Tongue (tissue), 2 donors: Measurements from ENCODE around the gene ELN. TPM values are rescaled to one million over a fixed set of nuclear protein-coding genes. Genes with fewer than 3 reads are reported as not detected.
A peak's percentile ranks its signal among the peaks of the same experiment; 100 is the strongest.
"Not testable (repeated sequence)": the region's sequence is repeated elsewhere in the genome, so short reads cannot be mapped to it uniquely, and the experiment has no call there.

Experiments
- DNase-seq: peaks from one replicate; pipeline ENCODE4 v3.0.0-alpha.2; 2015
- total RNA-seq: library from RNA; depleted of rRNA; stranded (reverse); fragments of >200 nt; gene quantifications from one replicate; pipeline ENCODE4 v1.2.3, GENCODE V29; 2014

ELN gene
- 208 TPM for total RNA-seq

DNA sequence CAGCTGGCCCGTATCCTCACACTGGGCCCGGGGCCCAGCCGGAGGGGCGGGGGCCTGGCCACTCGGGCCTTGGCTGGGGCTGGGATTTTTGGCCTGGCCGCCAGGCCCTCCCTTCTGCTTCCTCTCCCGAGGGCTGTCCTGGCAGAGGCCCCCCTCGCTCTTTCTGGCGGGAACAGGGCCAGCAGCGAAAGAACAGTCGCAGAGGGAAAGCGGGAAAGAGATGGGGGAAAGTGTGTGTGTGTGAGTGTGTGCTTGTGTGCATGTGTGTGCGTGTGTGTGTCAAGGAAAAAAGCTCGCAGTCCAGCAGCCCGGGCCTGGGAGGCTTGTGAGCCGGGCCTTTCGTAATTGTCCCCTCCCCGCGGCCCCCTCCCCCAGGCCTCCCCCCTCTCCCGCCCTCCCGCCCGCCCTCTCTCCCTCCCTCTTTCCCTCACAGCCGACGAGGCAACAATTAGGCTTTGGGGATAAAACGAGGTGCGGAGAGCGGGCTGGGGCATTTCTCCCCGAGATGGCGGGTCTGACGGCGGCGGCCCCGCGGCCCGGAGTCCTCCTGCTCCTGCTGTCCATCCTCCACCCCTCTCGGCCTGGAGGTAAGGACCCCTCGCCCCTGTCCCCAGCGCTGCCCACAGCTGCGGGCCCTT is at the start of gene ELN:
ELN (plus strand) TSS at position 491 of the 638 bp plus-strand sequence; CDS start at position 506, 15 bp downstream.
- peak; percentile 96 for DNase-seq

DNA sequence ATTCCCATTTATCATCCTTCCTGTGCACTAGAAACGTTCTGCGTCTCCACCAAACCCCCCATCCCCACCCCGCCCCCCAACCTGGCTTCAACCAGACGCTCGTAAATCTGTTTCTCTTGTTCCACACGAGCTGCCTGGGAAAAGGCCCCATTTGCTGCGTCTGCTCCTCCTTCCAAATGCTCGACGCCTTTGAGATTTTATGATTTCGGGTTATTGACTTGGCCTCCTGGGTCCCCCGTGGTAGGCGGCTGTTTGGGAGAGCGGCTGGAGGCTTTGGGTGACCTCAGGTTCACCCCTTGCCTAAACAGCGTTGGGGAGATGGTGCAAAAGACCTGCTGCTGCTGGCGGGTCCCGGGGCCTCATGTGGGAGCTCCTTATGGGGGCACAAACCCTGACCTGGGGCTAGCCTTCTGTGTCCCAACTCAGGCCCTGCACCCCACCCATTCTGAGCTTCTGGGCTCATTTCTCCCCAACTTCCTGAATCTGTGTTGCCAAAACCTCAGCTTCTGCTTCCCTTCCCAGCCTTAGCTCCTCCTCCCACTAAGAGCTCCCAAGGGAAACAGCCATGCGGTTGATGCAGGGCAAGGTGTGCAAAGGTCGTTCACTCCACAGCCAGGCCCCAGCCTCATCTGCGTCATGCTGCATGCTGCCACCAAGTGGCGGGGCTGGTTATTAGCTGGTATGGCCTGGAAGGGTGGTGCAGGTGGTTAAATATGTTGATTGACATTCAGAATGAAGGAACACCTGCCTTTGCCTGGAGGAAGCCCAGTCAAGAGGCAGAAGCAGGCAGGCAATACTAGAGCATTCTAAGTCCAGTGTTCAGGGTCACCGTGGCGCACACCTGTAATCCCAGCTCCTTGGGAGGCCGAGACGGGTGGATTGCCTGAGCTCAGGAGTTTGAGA is 49.1 kb upstream of the ELN start:
- DNase-seq = peak; percentile 41

DNA sequence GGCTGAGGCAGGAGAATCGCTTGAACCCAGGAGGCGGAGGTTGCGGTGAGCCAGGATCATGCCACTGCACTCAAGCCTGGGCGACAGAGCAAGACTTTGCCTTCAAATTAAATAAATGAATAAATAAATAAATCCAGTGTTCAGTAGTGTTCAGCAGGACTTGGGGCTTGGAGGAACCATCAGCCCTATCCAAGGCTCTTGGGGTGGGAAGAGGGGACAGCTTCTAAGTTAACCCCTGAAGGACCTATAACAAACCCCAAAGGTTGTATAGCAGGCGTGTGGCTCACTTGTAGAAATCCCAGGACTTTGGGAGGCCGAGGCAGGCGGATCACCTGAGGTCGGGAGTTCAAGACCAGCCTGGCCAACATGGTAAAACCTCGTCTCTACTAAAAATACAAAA is 48.3 kb upstream of the ELN start:
- not testable (repeated sequence) for DNase-seq

DNA sequence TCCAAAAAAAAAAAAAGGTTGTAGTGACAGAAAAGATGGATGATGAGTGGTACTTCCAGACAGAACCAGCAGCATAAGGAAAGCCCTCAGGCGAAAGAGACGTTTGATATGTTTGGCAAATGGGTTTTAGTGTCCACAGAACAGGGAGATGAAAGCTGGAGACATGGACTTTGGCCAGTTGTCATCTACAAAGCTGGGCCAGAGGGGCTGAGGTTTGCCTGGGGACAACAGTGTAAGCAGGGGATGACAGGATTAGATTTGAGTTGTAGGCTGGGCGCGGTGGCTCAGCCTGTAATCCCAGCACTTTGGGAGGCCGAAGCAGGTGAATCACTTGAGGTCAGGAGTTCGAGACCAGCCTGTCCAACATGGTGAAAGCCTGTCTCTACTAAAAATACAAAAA is 47.8 kb upstream of the ELN start:
- DNase-seq = no peak

DNA sequence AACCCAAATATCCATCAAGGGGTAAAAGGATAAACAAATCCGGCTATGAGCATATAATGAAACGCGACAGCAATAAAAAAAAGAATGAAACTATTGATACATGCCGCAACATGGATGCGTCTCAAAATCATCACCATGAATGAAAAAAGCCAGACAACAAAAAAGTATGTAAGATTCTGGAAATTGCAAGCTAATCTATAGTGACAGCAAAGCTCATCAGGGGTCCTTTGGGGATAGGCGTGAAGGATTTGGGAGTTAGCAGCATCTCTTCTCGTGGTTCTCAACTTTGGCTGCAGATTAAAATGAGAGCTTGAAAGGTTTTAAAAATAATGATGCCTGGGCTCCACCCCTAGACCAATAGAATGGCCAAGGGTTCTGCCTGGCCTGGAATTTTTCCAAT is 46.0 kb upstream of the ELN start:
- DNase-seq = peak; percentile 57

DNA sequence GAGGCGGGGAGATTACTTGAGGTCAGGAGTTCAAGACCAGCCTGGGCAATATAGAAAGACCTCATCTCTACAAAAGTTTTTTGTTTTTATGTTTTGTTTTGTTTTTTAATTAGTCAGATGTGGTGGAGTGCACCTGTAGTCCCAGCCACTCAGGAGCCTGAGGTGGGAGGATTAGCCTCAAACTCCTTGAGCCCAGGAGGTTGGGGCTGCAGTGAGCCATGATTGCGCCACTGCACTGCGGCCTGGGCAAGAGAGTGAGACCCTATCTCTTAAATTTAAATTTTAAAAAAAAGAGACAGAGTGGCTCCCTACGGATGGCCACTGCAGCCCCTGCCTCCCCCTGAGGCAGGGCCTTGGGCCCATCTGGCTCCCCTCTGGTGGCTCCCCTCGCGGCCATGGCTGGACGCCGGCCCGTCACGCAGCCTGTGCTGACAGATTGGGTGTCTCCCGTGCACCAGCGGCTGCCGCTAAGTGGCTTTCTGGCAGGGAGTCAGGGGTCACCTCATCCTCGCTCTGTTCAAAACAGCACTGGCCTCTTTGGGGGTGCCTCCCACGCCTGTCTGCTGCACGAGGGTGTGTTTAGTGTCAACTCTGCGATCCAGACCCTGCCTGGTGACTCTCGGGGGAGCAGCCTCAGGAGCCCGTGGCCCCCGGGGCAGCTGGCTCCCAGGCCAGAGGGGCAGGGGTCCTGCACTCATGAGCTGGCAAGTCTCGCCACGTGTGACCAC is 44.4 kb upstream of the ELN start:
- DNase-seq = peak; percentile 58

DNA sequence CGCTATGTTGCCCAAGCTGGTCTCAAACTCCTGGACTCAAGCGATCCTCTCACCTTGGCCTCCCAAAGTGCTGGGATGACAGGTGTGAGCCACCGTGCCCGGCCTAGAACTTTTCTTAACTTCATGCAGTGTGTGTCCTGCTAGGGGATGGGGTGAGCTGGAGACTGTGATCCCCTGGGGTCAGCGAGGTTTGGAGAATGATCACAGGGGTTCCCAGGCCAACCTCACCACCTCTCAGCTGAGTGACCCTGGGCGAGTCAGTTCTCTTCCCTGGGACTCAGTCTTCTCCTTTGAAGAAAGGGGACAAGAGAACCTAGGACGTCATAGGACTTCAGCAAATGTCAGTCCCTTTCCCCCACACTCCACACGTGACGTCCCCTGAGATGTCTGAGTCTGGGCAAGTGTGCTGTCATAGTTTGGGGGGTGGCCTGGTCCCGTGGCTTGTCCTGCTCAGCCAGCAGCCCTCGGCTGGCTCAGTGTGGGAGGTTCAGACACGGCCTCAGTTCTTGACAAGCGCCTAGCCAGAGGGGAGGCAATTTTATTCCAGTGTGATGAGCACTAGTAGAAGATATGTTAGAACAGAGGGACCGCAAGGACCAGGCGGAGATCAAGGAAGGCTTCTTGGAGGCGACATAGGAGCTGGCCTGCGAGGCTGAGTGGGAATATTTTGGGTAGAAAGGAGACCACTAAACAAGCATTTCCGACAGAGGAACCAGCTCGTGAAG is 43.3 kb upstream of the ELN start:
- DNase-seq = no peak

DNA sequence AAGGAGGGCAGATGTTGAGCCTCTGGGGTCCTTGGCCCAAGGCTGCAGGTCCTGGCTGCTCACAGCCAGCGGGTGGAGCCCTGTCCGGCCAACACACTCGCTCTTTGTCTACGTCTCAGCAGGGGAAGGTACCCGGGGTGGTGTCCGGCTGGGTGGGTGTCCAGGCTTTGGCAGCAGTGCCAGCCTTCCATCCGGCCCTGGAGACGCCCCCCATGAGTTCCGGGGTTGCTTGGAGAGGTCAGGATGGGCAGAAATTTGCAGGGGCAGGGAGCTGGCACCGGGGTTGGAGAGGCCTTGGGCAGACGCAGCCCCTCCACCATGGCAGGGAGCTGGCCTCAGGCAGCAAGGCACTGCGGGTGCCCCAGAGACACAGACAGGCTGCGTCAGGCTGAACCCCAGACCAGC is 42.2 kb upstream of the ELN start:
- no peak for DNase-seq

DNA sequence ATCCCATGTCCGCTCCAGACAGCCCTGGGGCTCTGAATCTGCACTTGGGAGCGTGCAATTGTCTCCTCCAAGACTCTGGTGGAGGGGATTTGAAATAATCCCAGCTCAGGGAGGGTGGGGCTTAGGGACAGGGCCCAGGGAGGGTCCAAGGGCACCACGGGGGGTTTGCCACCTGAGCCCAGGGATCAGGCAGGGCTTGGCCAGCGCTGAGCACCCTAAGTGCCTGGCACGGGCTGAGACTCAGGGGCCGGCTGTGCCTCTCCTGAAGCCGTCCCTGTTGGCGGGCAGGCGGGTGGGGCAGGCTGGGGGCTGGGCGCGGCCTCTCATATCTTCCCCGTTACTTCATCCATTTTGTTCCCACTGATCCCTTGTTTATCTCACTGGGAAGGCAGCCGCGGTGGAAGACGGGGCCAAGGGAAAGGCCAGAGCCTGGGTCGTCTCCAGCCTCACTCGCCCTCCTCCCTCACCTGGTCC is 41.8 kb upstream of the ELN start:
- DNase-seq = peak; percentile 72

DNA sequence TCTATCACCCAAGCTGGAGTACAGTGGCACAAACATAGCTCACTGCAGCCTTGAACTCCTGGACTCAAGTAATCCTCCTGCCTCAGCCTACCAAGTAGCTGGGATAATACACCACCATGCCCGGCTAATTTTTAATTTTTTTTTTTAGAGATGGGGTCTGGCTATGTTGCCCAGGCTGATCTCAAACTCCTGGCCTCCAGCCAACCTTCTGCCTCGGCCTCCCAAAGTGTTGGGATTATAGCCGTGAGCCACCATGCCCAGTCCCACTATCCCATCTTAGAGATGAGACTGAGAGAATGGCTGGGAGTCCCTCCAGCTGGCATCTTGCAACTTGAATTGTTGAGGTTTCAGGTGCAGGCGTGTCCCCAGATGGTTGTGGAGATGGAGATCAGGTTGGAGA is 40.7 kb upstream of the ELN start:
- no peak for DNase-seq

DNA sequence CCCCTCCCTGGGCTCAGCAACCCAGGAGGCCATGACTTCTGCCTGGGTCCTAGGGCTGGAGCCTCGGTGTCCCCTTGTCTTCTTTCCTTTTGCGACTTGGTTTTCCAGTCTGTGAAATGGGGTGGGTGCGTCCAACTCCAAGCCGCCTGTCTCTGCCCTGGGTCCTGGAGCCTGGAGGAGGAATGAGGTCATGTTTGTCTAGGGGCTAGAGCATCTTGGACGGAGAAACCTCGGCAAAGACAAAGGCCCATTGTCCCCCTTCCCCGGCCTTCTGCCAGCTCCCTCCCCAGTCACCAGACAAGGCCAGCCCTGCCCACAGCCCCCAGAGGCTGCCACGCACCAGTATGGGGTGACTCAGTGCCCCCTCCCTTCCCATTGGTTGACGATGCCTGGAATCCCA is 39.8 kb upstream of the ELN start:
- DNase-seq = no peak

DNA sequence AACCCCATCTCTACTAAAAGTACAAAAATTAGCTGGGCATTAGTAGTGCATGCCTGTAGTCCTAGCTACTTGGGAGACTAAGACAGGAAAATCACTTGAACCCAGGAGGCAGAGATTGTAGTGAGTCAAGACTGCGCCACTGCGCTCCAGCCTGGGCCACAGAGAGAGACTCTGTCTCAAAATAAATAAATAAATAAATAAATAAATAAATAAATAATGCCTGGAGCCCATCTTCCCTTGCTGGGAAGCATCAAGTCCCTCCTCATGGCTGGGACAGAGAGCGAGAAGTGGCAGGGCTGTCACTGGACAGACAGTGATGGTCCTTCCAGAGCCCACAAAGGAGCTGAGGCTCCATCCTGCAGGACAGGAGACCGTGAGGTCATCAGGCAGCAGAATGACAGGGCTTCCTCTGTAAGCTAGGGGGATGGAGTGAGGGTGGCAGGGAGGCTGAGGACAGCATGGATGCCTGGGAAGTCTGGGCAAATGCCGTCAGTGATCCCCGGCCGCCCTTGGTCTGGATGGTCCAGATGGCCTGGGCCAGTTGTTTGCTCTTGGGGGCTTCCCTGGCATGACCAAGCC is 36.4 kb upstream of the ELN start:
- DNase-seq = no peak

DNA sequence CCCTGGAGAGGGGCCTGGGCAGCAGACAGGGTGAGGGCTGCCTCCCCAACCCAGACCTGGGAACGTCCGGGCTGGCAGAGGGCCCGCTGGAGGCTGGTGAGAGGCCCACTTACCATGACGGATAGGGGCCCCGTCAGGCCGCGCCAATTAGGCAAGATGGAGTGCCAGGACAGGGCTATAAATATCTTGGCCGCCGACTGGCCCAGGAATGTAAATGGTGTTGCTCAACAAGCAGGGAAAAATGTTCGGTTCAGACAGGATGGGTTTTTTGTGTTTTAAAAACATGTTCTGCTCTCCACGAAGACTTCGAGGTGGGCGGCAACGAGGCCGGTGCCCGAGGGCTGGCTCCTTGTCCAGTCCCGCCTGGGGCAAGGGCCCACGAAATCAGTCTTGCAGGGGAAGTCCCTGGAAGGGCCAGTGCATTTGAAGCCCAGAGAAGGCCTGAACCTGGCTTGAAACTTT is 35.8 kb upstream of the ELN start:
- peak; percentile 69 for DNase-seq

DNA sequence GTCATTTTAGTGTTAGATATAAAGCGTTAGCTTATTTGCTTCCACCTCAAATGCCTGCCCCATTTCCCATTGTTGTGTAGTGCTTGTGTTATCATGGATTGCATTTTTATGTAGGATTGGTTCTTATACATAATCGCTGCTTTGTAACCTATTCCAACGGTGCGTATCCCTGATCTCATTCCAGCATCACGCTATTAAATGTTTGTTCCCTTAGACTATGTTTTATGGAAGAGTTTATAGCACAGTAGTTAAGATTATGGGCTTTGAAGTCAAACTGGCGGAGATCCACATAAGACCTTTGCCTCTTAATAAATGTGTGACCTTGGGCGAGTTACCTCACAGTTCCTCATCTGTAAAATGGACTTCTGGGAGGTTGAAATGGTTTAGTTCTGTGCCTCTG is 34.0 kb upstream of the ELN start:
- DNase-seq = no peak

DNA sequence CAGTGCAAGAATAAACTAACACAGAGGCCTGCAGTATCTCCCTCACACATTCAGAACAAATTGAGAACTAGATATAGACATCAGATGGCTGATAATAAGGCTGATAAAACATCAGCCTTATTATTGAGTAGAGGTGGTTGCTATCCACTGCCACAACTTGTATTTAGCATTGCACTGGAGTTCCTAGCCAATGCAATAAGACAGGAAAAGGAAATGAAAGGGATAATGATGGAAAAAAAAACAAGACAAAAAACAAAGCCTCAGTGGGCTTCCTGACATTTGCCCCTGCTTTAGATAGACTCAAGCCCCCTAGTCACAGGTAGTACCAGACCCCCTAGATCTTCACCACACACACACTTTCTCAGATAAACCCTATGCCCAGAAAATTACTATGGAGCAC is 33.2 kb upstream of the ELN start:
- DNase-seq = no peak

DNA sequence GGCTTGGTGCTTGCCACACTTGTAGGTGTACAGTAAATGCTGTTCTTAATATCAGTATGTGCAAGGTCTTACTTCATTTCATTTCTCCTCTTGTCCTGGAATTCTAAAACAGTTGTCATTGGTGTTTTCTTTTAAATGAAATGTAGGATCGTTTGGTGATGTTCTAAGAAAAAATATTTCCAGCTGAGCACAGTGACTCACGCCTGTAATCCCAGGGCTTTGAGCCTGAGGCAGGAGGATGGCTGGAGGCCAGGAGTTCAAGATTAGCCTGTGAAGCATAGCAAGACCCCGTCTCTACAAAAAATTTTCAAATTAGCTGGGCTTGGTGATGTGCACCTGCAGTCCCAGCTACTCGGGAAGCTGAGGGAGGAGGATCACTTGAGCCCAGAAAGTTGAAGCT is 32.6 kb upstream of the ELN start:
- peak; percentile 58 for DNase-seq

DNA sequence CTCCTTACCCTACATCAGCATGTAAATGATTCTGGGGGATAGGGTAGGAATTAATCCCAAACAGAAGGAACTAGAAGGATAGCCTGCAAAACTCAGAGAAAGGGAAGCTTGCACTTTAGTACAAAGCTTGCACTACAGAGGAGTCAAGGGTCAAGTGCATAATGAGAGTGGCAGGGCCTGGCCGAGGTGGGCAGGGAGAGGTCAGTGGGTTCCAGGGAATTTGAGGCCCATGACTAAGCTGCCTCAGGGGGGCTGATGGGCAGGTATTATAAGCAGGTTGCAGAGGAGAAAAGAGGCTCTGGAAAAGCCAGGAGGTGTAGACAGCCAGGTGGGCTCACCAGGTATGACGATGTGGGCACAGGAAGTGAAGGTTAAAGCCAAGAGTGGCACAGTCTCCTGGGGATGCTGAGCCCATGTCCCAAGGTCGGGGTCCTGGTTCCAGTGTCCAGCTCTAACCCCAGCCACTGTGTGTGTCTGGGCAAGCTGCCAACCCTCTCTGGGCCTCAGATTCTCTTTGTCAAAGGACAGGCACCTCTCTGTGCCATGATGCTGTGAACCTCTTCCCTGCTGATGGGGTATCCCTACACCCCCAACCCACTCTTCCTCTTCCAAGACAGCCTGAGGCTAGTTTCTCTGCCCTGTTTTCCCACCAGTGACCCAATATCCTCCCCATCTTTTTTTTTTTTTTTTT is 32.0 kb upstream of the ELN start:
- DNase-seq = no peak

DNA sequence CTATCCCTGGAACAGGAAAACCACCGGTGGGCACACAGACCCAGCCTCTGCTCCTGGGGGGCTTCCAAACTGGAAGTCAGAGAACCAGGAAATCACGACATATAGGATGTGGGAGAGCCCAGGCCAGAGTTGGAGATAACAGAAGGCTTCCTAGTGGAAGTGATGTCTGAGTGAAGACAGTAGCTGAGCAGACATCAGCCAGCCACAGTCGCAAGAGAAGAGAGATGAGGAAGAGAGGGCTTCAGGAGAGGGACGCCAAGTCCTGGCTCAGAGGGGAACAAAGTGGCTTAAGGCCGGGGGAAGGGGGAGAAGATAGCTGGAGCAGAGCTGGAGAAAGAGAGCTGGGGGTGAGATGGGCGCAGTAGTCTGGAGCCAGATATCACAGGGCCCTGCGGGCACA is 30.9 kb upstream of the ELN start:
- DNase-seq = no peak

DNA sequence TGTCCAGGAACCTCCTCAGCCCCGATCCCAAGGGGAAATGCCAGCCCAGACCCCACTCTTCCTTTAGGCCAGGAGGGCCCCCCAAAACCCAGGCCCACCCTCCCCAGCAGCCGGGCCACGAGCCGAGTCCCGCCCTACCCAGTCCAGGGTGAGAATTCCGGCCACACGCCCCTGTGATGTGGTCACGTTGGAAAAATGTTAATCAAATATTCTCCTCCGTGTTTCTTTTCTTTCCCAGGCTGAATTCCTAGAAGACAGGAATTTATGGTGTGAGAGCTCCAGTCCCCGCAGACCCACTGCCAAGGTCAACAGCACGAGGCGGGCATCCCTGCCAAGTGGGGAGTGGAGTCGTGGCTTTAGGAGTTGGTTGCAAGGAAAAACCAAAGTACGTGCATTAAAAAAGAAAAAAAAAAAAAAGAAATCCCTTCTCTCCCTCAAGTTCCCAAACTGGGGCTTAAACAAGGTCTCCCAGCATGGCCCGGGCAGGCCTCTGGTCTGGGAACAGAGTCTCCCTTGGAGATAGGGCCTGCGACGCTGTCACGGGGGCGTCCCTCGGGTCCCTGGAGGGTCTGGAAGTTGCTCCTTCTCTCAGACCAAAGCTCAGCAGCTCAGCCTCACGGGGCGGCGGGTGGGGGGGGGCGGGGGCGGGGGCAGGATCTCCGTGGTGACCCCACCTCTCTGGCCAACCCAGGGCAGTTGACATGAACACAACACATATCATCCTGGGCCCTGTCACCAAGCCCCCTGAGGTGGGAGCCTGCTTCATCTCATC is 28.1 kb upstream of the ELN start:
- peak; percentile 70 for DNase-seq

DNA sequence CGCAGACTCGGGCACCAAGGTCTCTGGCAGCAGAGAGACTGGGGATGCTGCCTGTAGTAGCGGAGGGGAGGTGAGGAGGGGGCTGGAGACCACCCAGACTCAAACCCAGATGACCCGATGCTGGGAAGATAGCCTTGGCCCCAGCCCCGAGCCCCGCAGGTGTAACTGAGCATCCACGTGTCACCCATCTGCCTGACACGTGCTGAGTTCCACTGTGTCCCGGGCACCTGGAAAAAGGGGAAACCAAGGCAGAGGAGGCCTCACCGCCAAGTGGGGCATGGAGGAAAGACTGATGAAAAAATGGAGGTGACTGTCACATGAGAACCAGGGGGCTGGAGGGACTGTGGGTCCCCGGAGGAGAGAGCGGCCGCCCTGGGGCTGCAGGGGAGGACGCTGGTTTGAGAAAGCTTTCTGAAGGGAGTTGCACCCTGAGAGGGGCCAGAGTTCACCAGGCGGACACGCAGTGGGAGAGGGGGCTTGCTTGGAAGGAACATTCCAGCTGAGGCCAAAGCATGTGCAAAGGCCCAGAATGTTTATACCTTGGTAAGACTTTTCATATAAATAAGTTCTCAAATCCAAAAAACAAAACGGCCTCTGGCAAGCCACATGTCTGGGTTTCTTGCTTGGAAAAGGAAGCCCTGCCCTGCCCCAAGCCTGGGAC is 27.4 kb upstream of the ELN start:
- no peak for DNase-seq
